Left lobe of liver (tissue), 2 donors: Measurements from ENCODE around the gene CIAO1. TPM values are rescaled to one million over a fixed set of nuclear protein-coding genes. Genes with fewer than 3 reads are reported as not detected.
"Not testable (repeated sequence)": the region's sequence is repeated elsewhere in the genome, so short reads cannot be mapped to it uniquely, and the experiment has no call there.

ENCODE experiments used
- ATAC-seq: fragments of 200-7000 bp; cut with Tn5 transposase; one replicate; pipeline ENCODE4 v1.9.1; 2020; ENCODE audit warnings: mild to moderate bottlenecking, moderate library complexity
- DNase-seq: peaks from one replicate; pipeline ENCODE4 v3.0.0-alpha.2; 2020; ENCODE audit warnings: low spot score
- total RNA-seq: library from RNA; stranded (reverse); gene quantifications from one replicate; pipeline ENCODE4 v1.2.1, GENCODE V29; 2021
- donor health status: DM: no; HTN: no; CAD: no; lungs with moderate emphysema.
- donor health status: DM: no; HTN: yes; CAD: no.

The CIAO1 gene
- total RNA-seq, 1 donor from 2014 or later = 45.0 TPM

GRCh38 chr2:96249654-96250053, 16.4 kb upstream of the CIAO1 start:
- DNase-seq (no peak), ATAC-seq (no peak)

DNA sequence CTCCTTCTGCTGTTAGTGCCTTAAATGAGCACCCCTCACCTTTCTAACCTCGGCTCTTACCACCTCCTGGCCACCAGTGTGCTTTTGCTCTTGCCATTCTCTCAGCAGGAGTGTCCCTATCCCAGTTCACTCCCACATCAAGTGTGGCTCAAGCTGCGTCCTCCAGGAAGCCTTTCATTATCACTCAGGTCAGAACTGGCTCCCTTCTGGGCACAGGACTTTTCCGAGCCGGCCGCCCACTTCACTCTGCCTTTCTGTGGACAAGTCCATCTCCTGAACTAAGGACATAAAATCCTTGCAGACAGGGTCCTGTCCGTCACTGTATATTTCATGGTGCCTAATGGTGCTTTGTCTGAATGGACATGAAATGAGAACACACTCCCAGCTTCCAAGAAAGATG, 15.8 kb upstream of the CIAO1 start:
- DNase-seq = no peak
- ATAC-seq = no peak

GRCh38 chr2:96251721-96252292, 14.2 kb upstream of the CIAO1 start:
- DNase-seq (no peak), ATAC-seq (peak; percentile 50)

DNA sequence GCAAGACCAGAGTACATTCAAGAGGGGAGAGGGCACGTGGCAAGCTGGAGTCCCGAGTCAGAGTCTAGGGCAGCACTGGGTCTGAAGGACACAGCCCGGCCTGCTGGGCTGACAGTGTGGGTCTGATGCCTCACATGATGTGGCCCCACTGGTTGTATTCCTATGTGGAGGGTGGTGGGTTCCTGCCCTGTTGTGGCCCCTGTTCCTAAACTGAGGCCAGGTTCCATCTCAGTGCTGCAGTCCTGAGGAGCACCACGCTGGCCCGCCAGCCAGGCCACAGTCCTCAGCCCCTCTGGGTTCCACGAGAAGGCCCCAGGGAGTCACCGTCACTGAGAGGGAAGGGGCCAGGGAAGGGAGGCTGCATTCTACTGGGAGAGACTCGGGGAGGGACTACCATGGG, 13.5 kb upstream of the CIAO1 start:
- DNase-seq (no peak), ATAC-seq (no peak)

GRCh38 chr2:96253006-96253405, 13.0 kb upstream of the CIAO1 start:
- ATAC-seq (peak; percentile 83), DNase-seq (peak; percentile 65)

DNA sequence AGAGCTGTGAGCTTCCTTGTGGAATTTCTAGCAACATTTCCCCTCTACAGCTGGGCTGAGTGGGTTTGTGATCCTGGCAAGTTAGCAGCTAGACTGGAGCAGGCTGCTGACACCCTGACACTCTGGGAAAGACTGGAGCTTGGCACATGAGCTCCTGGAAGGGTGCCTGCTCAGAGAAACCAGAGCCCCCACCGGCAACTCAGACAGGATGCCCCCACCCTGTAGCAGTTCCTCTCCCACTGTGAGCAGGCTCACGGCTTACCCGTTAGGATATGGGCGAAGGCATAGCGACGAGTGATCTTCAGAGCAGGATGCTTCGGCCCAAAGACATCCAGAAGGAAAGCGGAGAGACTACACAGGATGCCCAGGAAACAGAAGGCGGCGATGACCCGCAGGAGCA, 11.5 kb upstream of the CIAO1 start:
- DNase-seq (no peak), ATAC-seq (peak; percentile 20)

DNA sequence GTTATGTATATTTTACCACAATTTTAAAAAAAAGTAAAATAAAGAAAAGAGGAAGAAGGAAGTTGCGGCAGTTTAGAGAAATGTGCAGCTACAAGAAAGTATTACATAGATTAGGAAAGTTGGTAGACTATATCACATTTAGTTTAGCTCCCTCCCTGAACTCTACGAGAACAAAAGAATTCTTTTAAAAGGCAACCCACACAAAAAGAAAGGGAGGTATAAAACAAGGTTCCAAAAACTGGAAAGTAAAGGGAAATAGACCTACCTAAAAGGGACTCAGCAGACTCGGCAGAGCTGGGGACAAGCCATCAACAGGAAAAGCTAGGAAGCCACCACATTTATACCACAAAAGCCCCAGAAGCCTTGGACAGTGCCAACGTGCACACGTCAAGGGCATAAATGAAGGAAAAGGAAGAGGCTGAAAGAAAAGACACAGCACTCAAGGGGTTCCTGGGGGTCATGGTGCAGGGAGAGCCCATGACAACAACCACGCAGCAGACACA, 9.4 kb upstream of the CIAO1 start:
- DNase-seq = no peak
- no peak for ATAC-seq

GRCh38 chr2:96257744-96258143, 8.3 kb upstream of the CIAO1 start:
- ATAC-seq, DNase-seq: not testable (repeated sequence)

GRCh38 chr2:96258166-96259022, 7.6 kb upstream of the CIAO1 start:
- DNase-seq (no peak), ATAC-seq (no peak)

- ATAC-seq (peak; percentile 7), DNase-seq (no peak)
Measured at GRCh38 chr2:96259497-96259921, 6.5 kb upstream of the CIAO1 start.

GRCh38 chr2:96260387-96261260, 5.4 kb upstream of the CIAO1 start:
- peak; percentile 87 for DNase-seq

GRCh38 chr2:96261328-96262003, 4.6 kb upstream of the CIAO1 start:
- ATAC-seq (peak; percentile 19), DNase-seq (no peak)

More at GRCh38 chr2:96260387-96261260, 5.4 kb upstream of the CIAO1 start:
- ATAC-seq = peak; percentile 82

DNA sequence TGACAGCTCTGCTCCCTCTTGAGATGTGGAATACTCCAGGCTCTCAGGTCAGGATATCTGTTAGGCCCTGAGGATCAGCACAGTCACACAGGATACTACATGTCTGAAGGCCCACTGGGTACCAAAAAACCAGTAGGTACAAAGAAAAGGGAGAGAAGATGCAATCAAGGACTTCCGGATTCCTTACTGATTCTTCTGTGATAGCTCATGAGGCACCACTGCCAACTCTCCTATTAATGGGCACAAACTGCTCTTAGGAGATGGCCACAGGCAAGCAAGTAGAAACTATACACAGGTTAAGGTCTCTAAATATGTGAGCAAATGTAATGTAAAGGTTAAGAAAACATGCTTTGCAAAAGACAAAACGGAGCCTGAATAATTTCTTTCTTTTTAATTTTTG, 3.7 kb upstream of the CIAO1 start:
- DNase-seq (no peak), ATAC-seq (no peak)

GRCh38 chr2:96264086-96264485, 1.9 kb upstream of the CIAO1 start:
- ATAC-seq (no peak), DNase-seq (no peak)

DNA sequence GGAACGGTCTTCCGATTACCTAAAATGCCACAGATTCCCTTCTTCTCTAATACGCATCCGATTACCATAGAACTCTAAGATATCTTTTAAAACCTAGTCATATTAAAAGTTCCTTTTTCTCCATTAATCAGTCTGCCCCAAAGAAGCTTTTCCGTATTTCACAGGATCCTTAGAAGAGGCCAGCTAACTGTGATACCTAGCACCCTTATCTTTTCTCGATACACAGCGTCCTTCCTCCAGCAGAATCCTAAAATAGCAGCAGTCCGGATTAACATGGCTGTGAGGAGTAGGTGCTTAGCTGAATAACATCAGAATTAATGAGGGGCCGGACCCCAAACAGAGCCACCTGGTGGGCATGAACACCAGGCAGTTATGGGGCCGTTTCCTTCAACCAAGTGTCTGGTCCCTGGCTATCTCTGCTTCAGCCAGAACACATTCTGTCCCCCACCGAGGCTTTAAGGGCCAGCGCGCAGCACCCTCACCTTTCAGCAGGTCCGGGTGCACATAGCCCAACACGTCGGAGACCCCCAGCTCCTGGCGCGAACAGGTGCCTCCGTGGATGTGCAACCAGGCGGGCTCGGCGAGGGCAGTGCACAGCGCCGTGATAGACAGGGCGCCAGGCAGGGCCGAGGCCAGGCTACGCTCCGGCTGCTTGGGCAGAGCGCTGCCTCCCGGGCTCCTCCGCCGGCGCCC, 1.2 kb upstream of the CIAO1 start:
- DNase-seq (no peak), ATAC-seq (peak; percentile 3)

GRCh38 chr2:96265349-96265839, 631 bp upstream of the CIAO1 start:
- ATAC-seq (peak; percentile 7), DNase-seq (no peak)

GRCh38 chr2:96267159-96267971, 1.3 kb downstream of the CIAO1 start:
- no peak for ATAC-seq
- no peak for DNase-seq

DNA sequence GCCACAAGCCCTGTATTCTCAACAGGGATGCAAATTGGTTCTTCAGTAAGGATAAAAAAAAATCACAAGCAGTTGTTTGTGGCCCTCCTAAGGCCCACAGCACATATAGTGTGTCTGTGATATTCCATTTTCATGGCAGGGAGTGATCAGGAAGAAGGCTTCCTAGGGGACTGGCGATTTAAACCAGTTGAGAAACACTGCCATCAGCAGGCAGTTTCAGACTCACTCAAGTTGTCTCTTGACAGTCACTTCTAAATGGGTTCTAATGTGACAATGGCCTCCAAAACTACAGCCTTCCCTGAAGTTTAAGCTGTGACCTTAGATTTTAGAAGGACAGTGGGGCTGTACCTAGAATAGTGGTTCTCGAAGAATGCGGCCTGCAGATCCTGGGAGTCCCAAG, 6.0 kb downstream of the CIAO1 start:
- no peak for DNase-seq
- peak; percentile 56 for ATAC-seq

GRCh38 chr2:96273763-96274162, 7.7 kb downstream of the CIAO1 start:
- ATAC-seq (no peak), DNase-seq (no peak)
